HepG2 (cell line): Measurements from ENCODE around the gene HSPB6. TPM values are rescaled to one million over a fixed set of nuclear protein-coding genes. Genes with fewer than 3 reads are reported as not detected.

Source experiments
- ELK4 ChIP-seq: sonication (generic); formaldehyde crosslinking; IDR thresholded peaks from 2 replicates; pipeline ENCODE4 v1.9.0; 2021; ENCODE audit warnings: missing genetic modification reagents, borderline replicate concordance
- GLI4 ChIP-seq: sonication (generic); formaldehyde crosslinking; IDR thresholded peaks from 2 replicates; pipeline ENCODE4 v1.5.1; 2020; ENCODE audit warnings: missing genetic modification reagents, mild to moderate bottlenecking, moderate library complexity, borderline replicate concordance
- MATR3 ChIP-seq: sonication (generic); formaldehyde crosslinking; IDR thresholded peaks from 2 replicates; pipeline ENCODE4 v1.4.0; 2020; ENCODE audit warnings: missing genetic modification reagents
- PAXIP1 ChIP-seq: sonication (generic); formaldehyde crosslinking; conservative IDR thresholded peaks from 2 replicates; pipeline ENCODE4 v1.4.0; 2020; ENCODE audit warnings: mild to moderate bottlenecking, missing genetic modification reagents, moderate library complexity
- RFXANK ChIP-seq: IDR thresholded peaks from 2 replicates; pipeline ENCODE4 v1.6.1; 2016
- RNF2 ChIP-seq: fragments of 450-650 bp; conservative IDR thresholded peaks from 2 replicates; pipeline ENCODE4 v1.6.1; 2016; ENCODE audit warnings: low read depth
- ZBTB14 ChIP-seq: sonication (generic); formaldehyde crosslinking; IDR thresholded peaks from 2 replicates; pipeline ENCODE4 v1.4.0; 2020; ENCODE audit warnings: missing genetic modification reagents
- ZBTB38 ChIP-seq: sonication (generic); formaldehyde crosslinking; IDR thresholded peaks from 2 replicates; pipeline ENCODE4 v1.5.1; 2020; ENCODE audit warnings: mild to moderate bottlenecking, missing genetic modification reagents
- ZNF138 ChIP-seq: sonication (generic); formaldehyde crosslinking; IDR thresholded peaks from 2 replicates; pipeline ENCODE4 v1.5.0; 2020; ENCODE audit warnings: mild to moderate bottlenecking, low read depth, missing genetic modification reagents
- ZNF317 ChIP-seq: sonication (generic); formaldehyde crosslinking; IDR thresholded peaks from 2 replicates; pipeline ENCODE4 v1.5.0; 2020; ENCODE audit warnings: mild to moderate bottlenecking, missing genetic modification reagents
- ZNF367 ChIP-seq: sonication (generic); formaldehyde crosslinking; IDR thresholded peaks from 2 replicates; pipeline ENCODE4 v1.4.0; 2020; ENCODE audit warnings: missing genetic modification reagents, borderline replicate concordance
- ZNF75D ChIP-seq: sonication (generic); formaldehyde crosslinking; IDR thresholded peaks from 2 replicates; pipeline ENCODE4 v1.8.1; 2023; ENCODE audit warnings: missing genetic modification reagents, mild to moderate bottlenecking, borderline replicate concordance
- ZNF768 ChIP-seq: sonication (generic); formaldehyde crosslinking; IDR thresholded peaks from 2 replicates; pipeline ENCODE4 v1.4.0; 2020; ENCODE audit warnings: missing genetic modification reagents
- polyA plus RNA-seq, 8 experiments: library from polyadenylated mRNA; depleted of rRNA in 3 of 8; stranded (reverse) in 7 of 8; unstranded in 1 of 8; fragments of >200 nt; fragmentation: Illumina TruSeq in 4 of 8; extraction: Trizol in 4 of 8; gene quantifications; 2 replicates each; pipeline versions ENCODE4 v1.2.1 to v1.2.3, GENCODE V29; 2011 to 2016; ENCODE audit warnings: low read depth in 4 of 8, missing spikeins in 1 of 8, mixed read lengths in 1 of 8; ENCODE audit not compliant: insufficient read depth in 1 of 8
- total RNA-seq, 5 experiments: library from RNA; depleted of rRNA; stranded (reverse); fragments of >200 nt; fragmentation: Illumina TruSeq; extraction: Trizol; gene quantifications; 2 replicates each; pipeline ENCODE4 v1.2.3, GENCODE V29; 2016; ENCODE audit warnings: low read depth in 1 of 5
- TF ChIP-seq, protein P1 (sequence below): sonication (generic); formaldehyde crosslinking; IDR thresholded peaks from 2 replicates; pipeline ENCODE4 v1.4.0; 2020; ENCODE audit warnings: missing genetic modification reagents
- TF ChIP-seq, protein P2 (sequence below): sonication (generic); formaldehyde crosslinking; IDR thresholded peaks from 2 replicates; pipeline ENCODE4 v1.5.0; 2020; ENCODE audit warnings: mild to moderate bottlenecking, missing genetic modification reagents
- TF ChIP-seq, protein P3 (sequence below): sonication (generic); formaldehyde crosslinking; conservative IDR thresholded peaks from 2 replicates; pipeline ENCODE4 v1.5.0; 2020; ENCODE audit warnings: missing genetic modification reagents

The HSPB6 gene
- total and polyA plus RNA-seq, 2 of the 13 experiments (the other 11 are each of a cell fraction or from before 2014, with no cell fraction given): 0.18 TPM; not detected in 1

GRCh38 chr19:35786299-35787160 lies 29.7 kb upstream of the HSPB6 start (continued):
- TF ChIP-seq ZNF75D (CRISPR knock-in tag) (no peak), RNF2 (no peak), RFXANK (no peak), ZBTB38 (CRISPR knock-in tag) (peak; percentile 19; the same call in 1 of the 2 replicates), ZBTB14 (CRISPR knock-in tag) (no peak), GLI4 (CRISPR knock-in tag) (0 out of 2 replicates have a peak, but pooled peaks have one; percentile 34), ELK4 (no peak), ZNF367 (no peak), ZNF768 (CRISPR knock-in tag) (no peak), MATR3 (no peak), ZNF317 (CRISPR knock-in tag) (no peak), ZNF138 (CRISPR knock-in tag) (no peak), PAXIP1 (CRISPR knock-in tag) (peak; percentile 69)
- TF ChIP-seq, protein P1, sequence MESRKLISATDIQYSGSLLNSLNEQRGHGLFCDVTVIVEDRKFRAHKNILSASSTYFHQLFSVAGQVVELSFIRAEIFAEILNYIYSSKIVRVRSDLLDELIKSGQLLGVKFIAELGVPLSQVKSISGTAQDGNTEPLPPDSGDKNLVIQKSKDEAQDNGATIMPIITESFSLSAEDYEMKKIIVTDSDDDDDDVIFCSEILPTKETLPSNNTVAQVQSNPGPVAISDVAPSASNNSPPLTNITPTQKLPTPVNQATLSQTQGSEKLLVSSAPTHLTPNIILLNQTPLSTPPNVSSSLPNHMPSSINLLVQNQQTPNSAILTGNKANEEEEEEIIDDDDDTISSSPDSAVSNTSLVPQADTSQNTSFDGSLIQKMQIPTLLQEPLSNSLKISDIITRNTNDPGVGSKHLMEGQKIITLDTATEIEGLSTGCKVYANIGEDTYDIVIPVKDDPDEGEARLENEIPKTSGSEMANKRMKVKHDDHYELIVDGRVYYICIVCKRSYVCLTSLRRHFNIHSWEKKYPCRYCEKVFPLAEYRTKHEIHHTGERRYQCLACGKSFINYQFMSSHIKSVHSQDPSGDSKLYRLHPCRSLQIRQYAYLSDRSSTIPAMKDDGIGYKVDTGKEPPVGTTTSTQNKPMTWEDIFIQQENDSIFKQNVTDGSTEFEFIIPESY (CRISPR knock-in tag): peak; percentile 43; the same call in 1 of the 2 replicates
- TF ChIP-seq, protein P2, sequence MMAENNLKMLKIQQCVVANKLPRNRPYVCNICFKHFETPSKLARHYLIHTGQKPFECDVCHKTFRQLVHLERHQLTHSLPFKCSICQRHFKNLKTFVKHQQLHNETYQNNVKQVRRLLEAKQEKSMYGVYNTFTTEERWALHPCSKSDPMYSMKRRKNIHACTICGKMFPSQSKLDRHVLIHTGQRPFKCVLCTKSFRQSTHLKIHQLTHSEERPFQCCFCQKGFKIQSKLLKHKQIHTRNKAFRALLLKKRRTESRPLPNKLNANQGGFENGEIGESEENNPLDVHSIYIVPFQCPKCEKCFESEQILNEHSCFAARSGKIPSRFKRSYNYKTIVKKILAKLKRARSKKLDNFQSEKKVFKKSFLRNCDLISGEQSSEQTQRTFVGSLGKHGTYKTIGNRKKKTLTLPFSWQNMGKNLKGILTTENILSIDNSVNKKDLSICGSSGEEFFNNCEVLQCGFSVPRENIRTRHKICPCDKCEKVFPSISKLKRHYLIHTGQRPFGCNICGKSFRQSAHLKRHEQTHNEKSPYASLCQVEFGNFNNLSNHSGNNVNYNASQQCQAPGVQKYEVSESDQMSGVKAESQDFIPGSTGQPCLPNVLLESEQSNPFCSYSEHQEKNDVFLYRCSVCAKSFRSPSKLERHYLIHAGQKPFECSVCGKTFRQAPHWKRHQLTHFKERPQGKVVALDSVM (CRISPR knock-in tag): no peak
- TF ChIP-seq, protein P3, sequence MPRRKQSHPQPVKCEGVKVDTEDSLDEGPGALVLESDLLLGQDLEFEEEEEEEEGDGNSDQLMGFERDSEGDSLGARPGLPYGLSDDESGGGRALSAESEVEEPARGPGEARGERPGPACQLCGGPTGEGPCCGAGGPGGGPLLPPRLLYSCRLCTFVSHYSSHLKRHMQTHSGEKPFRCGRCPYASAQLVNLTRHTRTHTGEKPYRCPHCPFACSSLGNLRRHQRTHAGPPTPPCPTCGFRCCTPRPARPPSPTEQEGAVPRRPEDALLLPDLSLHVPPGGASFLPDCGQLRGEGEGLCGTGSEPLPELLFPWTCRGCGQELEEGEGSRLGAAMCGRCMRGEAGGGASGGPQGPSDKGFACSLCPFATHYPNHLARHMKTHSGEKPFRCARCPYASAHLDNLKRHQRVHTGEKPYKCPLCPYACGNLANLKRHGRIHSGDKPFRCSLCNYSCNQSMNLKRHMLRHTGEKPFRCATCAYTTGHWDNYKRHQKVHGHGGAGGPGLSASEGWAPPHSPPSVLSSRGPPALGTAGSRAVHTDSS (CRISPR knock-in tag): no peak
